Loucy (cell line): ENCODE results near the gene SELENOH.
A peak's percentile ranks its signal among the peaks of the same experiment; 100 is the strongest.

Experiments used
- H2AFZ ChIP-seq: fragments of 200-600 bp; sonication (generic); 2 replicates; pipeline ENCODE4 v1.6.0; 2016; ENCODE audit warnings: antibody characterized with exemption, mild to moderate bottlenecking, low read length, moderate library complexity
- H3F3A ChIP-seq: fragments of 200-600 bp; 2 replicates; pipeline ENCODE4 v1.6.0; 2016; ENCODE audit warnings: antibody characterized with exemption, low read depth, mild to moderate bottlenecking
- H3K27me3 ChIP-seq: fragments of 200-600 bp; sonication (generic); 2 replicates; pipeline ENCODE4 v1.6.1; 2014; ENCODE audit warnings: low read length, mild to moderate bottlenecking; ENCODE audit not compliant: insufficient read depth, poor library complexity, severe bottlenecking
- H3K36me3 ChIP-seq: fragments of 200-600 bp; sonication (generic); 2 replicates; pipeline ENCODE4 v1.6.1; 2016; ENCODE audit warnings: low read length; ENCODE audit not compliant: insufficient read depth
- H3K4me1 ChIP-seq: fragments of 200-600 bp; sonication (generic); 2 replicates; pipeline ENCODE4 v1.5.1; 2014; ENCODE audit warnings: low read length, mild to moderate bottlenecking; ENCODE audit not compliant: insufficient read depth, poor library complexity, severe bottlenecking
- H3K4me2 ChIP-seq: fragments of 200-600 bp; sonication (generic); 2 replicates; pipeline ENCODE4 v1.6.0; 2014; ENCODE audit warnings: antibody characterized with exemption, low read length, low read depth, mild to moderate bottlenecking; ENCODE audit not compliant: poor library complexity, severe bottlenecking
- H3K4me3 ChIP-seq: fragments of 200-600 bp; sonication (generic); 2 replicates; pipeline ENCODE4 v1.5.1; 2014; ENCODE audit warnings: low read length, mild to moderate bottlenecking, mixed read lengths; ENCODE audit not compliant: poor library complexity, severe bottlenecking
- H3K79me2 ChIP-seq: fragments of 200-600 bp; sonication (generic); 2 replicates; pipeline ENCODE4 v1.6.1; 2014; ENCODE audit warnings: low read length; ENCODE audit not compliant: insufficient read depth
- H3K9ac ChIP-seq: fragments of 200-600 bp; sonication (generic); 2 replicates; pipeline ENCODE4 v1.6.0; 2014; ENCODE audit warnings: mild to moderate bottlenecking, low read depth, low read length, moderate library complexity; ENCODE audit not compliant: poor library complexity, severe bottlenecking
- H3K9me2 ChIP-seq: fragments of 200-600 bp; sonication (generic); replicated peaks from 2 replicates; pipeline ENCODE4 v1.6.1; 2016; ENCODE audit warnings: low read depth, low read length, mixed read lengths
- H3K9me3 ChIP-seq: fragments of 200-600 bp; sonication (generic); 2 replicates; pipeline ENCODE4 v1.6.1; 2014; ENCODE audit warnings: mild to moderate bottlenecking, antibody characterized with exemption, low read length, low read depth; ENCODE audit not compliant: insufficient read depth
- H4K20me1 ChIP-seq: fragments of 200-600 bp; sonication (generic); 2 replicates; pipeline ENCODE4 v1.6.0; 2014; ENCODE audit warnings: antibody characterized with exemption, low read length, mild to moderate bottlenecking; ENCODE audit not compliant: insufficient read depth, poor library complexity, severe bottlenecking
- CTCF ChIP-seq: fragments of 200-600 bp; sonication (generic); conservative IDR thresholded peaks from 2 replicates; pipeline ENCODE4 v1.5.1; 2014; ENCODE audit warnings: mild to moderate bottlenecking, antibody characterized with exemption, low read length
- EZH2phosphoT487 ChIP-seq: fragments of 200-600 bp; IDR thresholded peaks from 2 replicates; pipeline ENCODE4 v1.6.1; 2018; ENCODE audit warnings: antibody characterized with exemption, mild to moderate bottlenecking, moderate library complexity, borderline replicate concordance

Gene SELENOH

GRCh38 chr11:57742087-57742452 is 779 bp downstream of the SELENOH start:
- TF ChIP-seq EZH2phosphoT487 (no peak), CTCF (no peak)
- H3K9ac ChIP-seq = peak overlapping the region; percentile 96
- H3F3A ChIP-seq = no peaks in the 10 kb centered on the region
- H2AFZ ChIP-seq = no peak overlapping the region
- H3K27me3 ChIP-seq = peaks cover 3% of the 10 kb centered on the region
- H3K36me3 ChIP-seq = peaks cover 50% of the 10 kb centered on the region
- peak overlapping the region; percentile 90 for H3K4me2 ChIP-seq
- peaks cover 33% of the 10 kb centered on the region for H3K79me2 ChIP-seq
- H3K4me1 ChIP-seq = peaks cover 23% of the 10 kb centered on the region
- H3K9me3 ChIP-seq = no peaks in the 10 kb centered on the region
- H4K20me1 ChIP-seq = peaks cover 25% of the 10 kb centered on the region
- H3K9me2 ChIP-seq = no peaks in the 10 kb centered on the region
- peak overlapping the region; percentile 93 for H3K4me3 ChIP-seq

GRCh38 chr11:57744357-57744756 is 3.1 kb downstream of the SELENOH start:
- Histone ChIP-seq H3K4me2 (peak overlapping the region; percentile 90), H3K36me3 (peaks cover 31% of the 10 kb centered on the region), H3K4me1 (peaks cover 23% of the 10 kb centered on the region), H2AFZ (no peak overlapping the region), H3K9ac (no peak overlapping the region), H4K20me1 (peaks cover 25% of the 10 kb centered on the region), H3F3A (no peaks in the 10 kb centered on the region), H3K9me3 (no peaks in the 10 kb centered on the region), H3K27me3 (peaks cover 3% of the 10 kb centered on the region), H3K4me3 (no peak overlapping the region), H3K79me2 (peaks cover 33% of the 10 kb centered on the region), H3K9me2 (no peaks in the 10 kb centered on the region)
- no peak for TF ChIP-seq CTCF
- no peak for TF ChIP-seq EZH2phosphoT487

GRCh38 chr11:57745206-57745605 is 3.9 kb downstream of the SELENOH start:
- Histone ChIP-seq H3K9ac (no peak overlapping the region), H3K27me3 (peaks cover 3% of the 10 kb centered on the region), H3K79me2 (peaks cover 33% of the 10 kb centered on the region), H3K9me3 (no peaks in the 10 kb centered on the region), H3K4me1 (peaks cover 23% of the 10 kb centered on the region), H2AFZ (no peak overlapping the region), H3K9me2 (no peaks in the 10 kb centered on the region), H3F3A (no peaks in the 10 kb centered on the region), H3K36me3 (peaks cover 23% of the 10 kb centered on the region), H4K20me1 (peaks cover 25% of the 10 kb centered on the region), H3K4me2 (no peak overlapping the region), H3K4me3 (no peak overlapping the region)
- TF ChIP-seq EZH2phosphoT487 = no peak
- no peak for TF ChIP-seq CTCF
